CD4-positive, alpha-beta T cell (primary cell): Measurements from ENCODE around the gene DOCK2. TPM values are rescaled to one million over a fixed set of nuclear protein-coding genes. Genes with fewer than 3 reads are reported as not detected.
"Not testable (repeated sequence)": the region's sequence is repeated elsewhere in the genome, so short reads cannot be mapped to it uniquely, and the experiment has no call there.

Source experiments
- ATAC-seq: fragments of 200-7000 bp; cut with Tn5 transposase; one replicate; pipeline ENCODE4 v1.10.0; 2022; ENCODE audit warnings: mild to moderate bottlenecking; ENCODE audit not compliant: poor library complexity
- CTCF ChIA-PET: fragments of 350-600 bp; sonication (Branson Sonifier 250); formaldehyde crosslinking; loops from one replicate; lab custom pipeline; 2021; ENCODE audit warnings: antibody characterized with exemption, inconsistent platforms; lab: Charles Lee
- POLR2A ChIA-PET: fragments of 350-600 bp; sonication (Branson Sonifier 250); formaldehyde crosslinking; loops from one replicate; lab custom pipeline; 2021; ENCODE audit warnings: antibody characterized with exemption, inconsistent platforms; lab: Charles Lee
- DNase-seq, 14 experiments: peaks; one replicate each; pipeline ENCODE4 v3.0.0-alpha.2; 2013 to 2020; ENCODE audit warnings: mixed read lengths in 2 of 14
- H3K27ac ChIP-seq, 2 donors: one replicate each; pipeline versions ENCODE4 v1.5.1 to v1.7.0; 2013; ENCODE audit warnings: low read length in 2 of 2, low read depth in 1 of 2, mild to moderate bottlenecking in 1 of 2
- H3K27me3 ChIP-seq, 2 experiments: 1 replicate in 1 of 2; 2 replicates in 1 of 2; pipeline versions ENCODE4 v1.6.1 to v1.7.0; 2013; ENCODE audit warnings: low read length in 2 of 2, control low read depth in 1 of 2, mild to moderate bottlenecking in 1 of 2, moderate library complexity in 1 of 2; ENCODE audit not compliant: insufficient read depth in 2 of 2, control insufficient read depth in 1 of 2
- H3K36me3 ChIP-seq: one replicate; pipeline ENCODE4 v1.6.1; 2013; ENCODE audit warnings: low read length, control low read depth; ENCODE audit not compliant: insufficient read depth
- H3K4me1 ChIP-seq: one replicate; pipeline ENCODE4 v1.6.1; 2013; ENCODE audit warnings: low read length, control low read depth; ENCODE audit not compliant: insufficient read depth
- H3K4me3 ChIP-seq: one replicate; pipeline ENCODE4 v1.5.1; 2013; ENCODE audit warnings: mild to moderate bottlenecking, low read length, moderate library complexity
- H3K9me3 ChIP-seq, 2 experiments: 1 replicate in 1 of 2; 2 replicates in 1 of 2; pipeline versions ENCODE4 v1.6.1 to v1.7.0; 2013; ENCODE audit warnings: low read length in 2 of 2, mild to moderate bottlenecking in 2 of 2, control low read depth in 1 of 2, moderate library complexity in 1 of 2; ENCODE audit not compliant: control insufficient read depth in 1 of 2, insufficient read depth in 1 of 2
- H3K27ac Mint-ChIP-seq: one replicate; pipeline ENCODE4 v1.8.0; 2020; ENCODE audit warnings: mixed read lengths
- H3K27me3 Mint-ChIP-seq: one replicate; pipeline ENCODE4 v1.8.0; 2021; ENCODE audit warnings: mixed read lengths
- H3K36me3 Mint-ChIP-seq: one replicate; pipeline ENCODE4 v1.8.0; 2021; ENCODE audit warnings: low read depth, mixed read lengths
- H3K4me1 Mint-ChIP-seq: one replicate; pipeline ENCODE4 v1.8.0; 2021; ENCODE audit warnings: low read depth, mixed read lengths
- H3K4me3 Mint-ChIP-seq: one replicate; pipeline ENCODE4 v1.8.0; 2020; ENCODE audit warnings: mild to moderate bottlenecking, mixed read lengths
- H3K9me3 Mint-ChIP-seq: one replicate; pipeline ENCODE4 v1.8.0; 2020; ENCODE audit warnings: mixed read lengths
- intact Hi-C, 2 experiments: fragments of 100-400 bp; cut with DNase I in 1 of 2; cut with micrococcal nuclease in 1 of 2; formaldehyde crosslinking; loops; one replicate each; pipeline versions ENCODE4 v1.15.1 to v1.9.0; 2023 to 2025; cut with DNase I, micrococcal nuclease
- total RNA-seq, 174 experiments: library from RNA in 2 of 174; stranded (reverse) in 2 of 174; gene quantifications; one replicate each; pipeline ENCODE4 v1.2.3 and lab custom pipeline; 2021 to 2026
- TF ChIP-seq, protein P1 (sequence below): fragments of 200-600 bp; IDR thresholded peaks from one replicate; pipeline ENCODE4 v1.8.0; 2022; ENCODE audit warnings: antibody characterized with exemption, mild to moderate bottlenecking

DOCK2 gene
- total RNA-seq, 2 experiments from 2014 or later, result 220 to 229 TPM

DNA sequence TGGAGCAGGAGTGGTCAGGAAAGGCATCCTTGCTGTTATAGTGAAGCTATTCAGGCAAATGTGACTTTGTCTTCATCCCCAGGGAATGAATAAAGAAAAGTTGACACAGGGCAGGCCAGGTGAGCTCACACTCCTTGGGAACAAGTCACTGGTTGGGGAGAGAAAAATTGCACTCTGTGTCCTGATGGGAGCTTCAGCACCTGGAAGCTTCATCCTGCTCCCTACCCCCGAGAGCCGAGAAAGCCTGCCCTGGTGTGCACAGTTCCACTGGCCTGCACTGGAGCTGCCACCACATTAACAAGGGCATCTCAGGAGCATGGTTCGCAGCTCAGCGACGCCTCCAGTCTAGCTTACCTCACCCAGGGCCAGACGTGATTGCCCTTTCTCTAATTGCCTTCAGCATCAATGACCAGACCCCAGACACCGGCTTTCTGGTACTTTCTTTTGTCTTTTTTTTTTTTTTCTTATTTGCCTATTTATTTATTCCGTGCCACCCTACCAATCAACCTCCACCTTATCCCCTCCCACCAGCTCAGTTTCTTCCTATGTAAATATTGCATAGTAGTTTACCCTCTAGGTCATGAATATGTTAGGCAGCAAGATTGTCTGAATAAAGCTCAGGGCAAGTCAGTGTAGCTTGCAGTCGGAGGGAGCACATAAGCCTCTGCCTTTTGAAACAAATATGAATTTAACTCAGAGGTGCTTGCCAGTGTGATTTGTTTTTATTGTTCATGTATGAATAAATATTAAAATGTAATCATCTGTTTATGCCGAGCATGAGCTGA, 87.4 kb downstream of the DOCK2 start:
- peaks cover 5% of the 10 kb centered on the region for H3K4me1 Mint-ChIP-seq
- TF ChIP-seq, protein P1, sequence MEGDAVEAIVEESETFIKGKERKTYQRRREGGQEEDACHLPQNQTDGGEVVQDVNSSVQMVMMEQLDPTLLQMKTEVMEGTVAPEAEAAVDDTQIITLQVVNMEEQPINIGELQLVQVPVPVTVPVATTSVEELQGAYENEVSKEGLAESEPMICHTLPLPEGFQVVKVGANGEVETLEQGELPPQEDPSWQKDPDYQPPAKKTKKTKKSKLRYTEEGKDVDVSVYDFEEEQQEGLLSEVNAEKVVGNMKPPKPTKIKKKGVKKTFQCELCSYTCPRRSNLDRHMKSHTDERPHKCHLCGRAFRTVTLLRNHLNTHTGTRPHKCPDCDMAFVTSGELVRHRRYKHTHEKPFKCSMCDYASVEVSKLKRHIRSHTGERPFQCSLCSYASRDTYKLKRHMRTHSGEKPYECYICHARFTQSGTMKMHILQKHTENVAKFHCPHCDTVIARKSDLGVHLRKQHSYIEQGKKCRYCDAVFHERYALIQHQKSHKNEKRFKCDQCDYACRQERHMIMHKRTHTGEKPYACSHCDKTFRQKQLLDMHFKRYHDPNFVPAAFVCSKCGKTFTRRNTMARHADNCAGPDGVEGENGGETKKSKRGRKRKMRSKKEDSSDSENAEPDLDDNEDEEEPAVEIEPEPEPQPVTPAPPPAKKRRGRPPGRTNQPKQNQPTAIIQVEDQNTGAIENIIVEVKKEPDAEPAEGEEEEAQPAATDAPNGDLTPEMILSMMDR, result no peak
- intact Hi-C loops, result no loop called here
- H3K36me3 ChIP-seq, result peaks cover 87% of the 10 kb centered on the region
- CTCF ChIA-PET, result no interaction called here
- ATAC-seq (no peak), DNase-seq (no peak)
- POLR2A ChIA-PET, result interaction anchor here (0.7 kb wide), 1 partner anchor 26 kb away, joined by 4 read pairs; no protein-coding TSS in a partner anchor
- no peaks in the 10 kb centered on the region for H3K9me3 ChIP-seq
- no peak overlapping the region for H3K4me3 Mint-ChIP-seq
- no peaks in the 10 kb centered on the region for H3K9me3 Mint-ChIP-seq
- no peaks in the 10 kb centered on the region for H3K27me3 ChIP-seq
- H3K36me3 Mint-ChIP-seq, result peaks cover 99% of the 10 kb centered on the region
- H3K27ac ChIP-seq, result no peak overlapping the region
- H3K4me1 ChIP-seq, result no peaks in the 10 kb centered on the region
- H3K4me3 ChIP-seq, result no peak overlapping the region
- no peaks in the 10 kb centered on the region for H3K27me3 Mint-ChIP-seq
- H3K27ac Mint-ChIP-seq, result no peak overlapping the region

DNA sequence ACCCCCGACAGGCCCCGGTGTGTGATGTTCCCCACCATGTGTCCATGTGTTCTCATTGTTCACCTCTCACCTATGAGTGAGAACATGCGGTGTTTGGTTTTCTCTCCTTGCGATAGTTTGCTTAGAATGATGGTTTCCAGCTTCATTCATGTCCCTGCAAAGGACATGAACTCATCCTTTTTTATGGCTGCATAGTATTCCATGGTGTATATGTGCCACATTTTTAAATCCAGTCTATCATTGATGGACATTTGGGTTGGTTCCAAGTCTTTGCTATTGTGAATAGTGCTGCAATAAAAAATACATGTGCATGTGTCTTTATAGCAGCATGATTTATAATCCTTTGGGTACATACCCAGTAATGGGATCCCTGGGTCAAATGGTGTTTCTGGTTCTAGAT, 88.6 kb downstream of the DOCK2 start:
- H3K4me1 ChIP-seq, H3K9me3 ChIP-seq, CTCF ChIA-PET, H3K27ac Mint-ChIP-seq, H3K4me3 ChIP-seq, H3K27ac ChIP-seq, intact Hi-C loops, H3K27me3 ChIP-seq, H3K4me1 Mint-ChIP-seq, ATAC-seq, H3K27me3 Mint-ChIP-seq, H3K9me3 Mint-ChIP-seq, DNase-seq, H3K4me3 Mint-ChIP-seq: not testable (repeated sequence)
- H3K36me3 ChIP-seq, result peaks cover 85% of the 10 kb centered on the region
- POLR2A ChIA-PET, result interaction anchor here (0.7 kb wide), 1 partner anchor 117 kb away, joined by 3 read pairs; no protein-coding TSS in a partner anchor
- H3K36me3 Mint-ChIP-seq, result peaks cover 97% of the 10 kb centered on the region

DNA sequence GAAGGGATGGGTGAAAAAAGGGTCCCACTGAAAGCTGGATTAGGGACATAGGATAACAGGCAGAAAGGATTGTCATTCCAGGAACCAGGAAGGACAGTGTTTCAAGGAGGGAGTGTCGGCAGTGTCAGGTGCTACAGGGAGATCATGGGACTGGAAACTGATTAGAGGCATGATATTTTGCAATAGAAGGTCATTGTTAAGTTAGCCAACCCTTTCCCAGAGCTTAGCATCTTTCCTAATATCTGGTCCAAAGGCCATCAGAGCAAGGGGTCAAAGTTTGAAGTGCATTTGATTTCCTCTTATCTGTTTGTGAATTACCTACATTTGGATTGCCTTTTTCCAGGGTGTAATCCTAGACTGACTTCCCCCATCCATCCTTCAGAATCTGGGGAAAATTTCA, 91.3 kb downstream of the DOCK2 start:
- no peak for DNase-seq
- Histone ChIP-seq H3K27me3 (no peaks in the 10 kb centered on the region), H3K4me1 (no peaks in the 10 kb centered on the region), H3K36me3 (peaks cover 76% of the 10 kb centered on the region), H3K4me3 (no peak overlapping the region), H3K9me3 (no peaks in the 10 kb centered on the region), H3K27ac (no peak overlapping the region)
- H3K9me3 Mint-ChIP-seq, result no peaks in the 10 kb centered on the region
- H3K27me3 Mint-ChIP-seq, result no peaks in the 10 kb centered on the region
- intact Hi-C loops, result no loop called here
- H3K36me3 Mint-ChIP-seq, result peaks cover 97% of the 10 kb centered on the region
- ATAC-seq, result no peak
- ChIA-PET POLR2A (no interaction called here), CTCF (no interaction called here)
- no peak overlapping the region for H3K27ac Mint-ChIP-seq
- peaks cover 26% of the 10 kb centered on the region for H3K4me1 Mint-ChIP-seq
- H3K4me3 Mint-ChIP-seq, result no peak overlapping the region
- TF ChIP-seq, protein P1, result no peak

DNA sequence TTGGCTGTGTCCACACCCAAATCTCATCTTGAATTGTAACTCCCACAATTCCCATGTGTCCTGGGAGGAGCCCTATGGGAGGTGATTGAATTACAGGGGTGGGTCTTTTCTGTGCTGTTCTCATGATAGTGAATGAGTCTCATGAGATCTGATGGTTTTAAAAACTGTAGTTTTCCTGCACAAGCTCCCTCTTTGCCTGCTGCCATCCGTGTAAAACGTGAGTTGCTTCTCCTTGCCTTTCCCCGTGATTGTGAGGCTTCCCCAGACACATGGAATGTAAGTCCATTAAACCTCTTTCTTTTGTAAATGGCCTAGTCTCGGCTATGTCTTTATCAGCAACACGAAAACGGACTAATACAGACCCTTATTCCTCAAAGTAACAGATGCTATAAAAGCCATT, 94.1 kb downstream of the DOCK2 start:
- Mint-ChIP-seq H3K4me3 (no peak overlapping the region), H3K9me3 (no peaks in the 10 kb centered on the region), H3K36me3 (peaks cover 97% of the 10 kb centered on the region), H3K4me1 (peaks cover 26% of the 10 kb centered on the region), H3K27me3 (no peaks in the 10 kb centered on the region), H3K27ac (no peak overlapping the region)
- H3K27me3 ChIP-seq, result no peaks in the 10 kb centered on the region
- H3K4me3 ChIP-seq, result no peak overlapping the region
- H3K27ac ChIP-seq, result no peak overlapping the region
- no peaks in the 10 kb centered on the region for H3K4me1 ChIP-seq
- no peak for ATAC-seq
- no peaks in the 10 kb centered on the region for H3K9me3 ChIP-seq
- intact Hi-C loops, result no loop called here
- DNase-seq, result no peak
- peaks cover 80% of the 10 kb centered on the region for H3K36me3 ChIP-seq
- TF ChIP-seq, protein P1, result no peak
- ChIA-PET POLR2A (no interaction called here), CTCF (no interaction called here)
